ENCODE results near the gene SRP9.

- TF ChIP-seq CTCF (IDR thresholded peaks at IDR 0.05), result no peak
- no peak for TF ChIP-seq POLR2A (IDR thresholded peaks at IDR 0.05)
Observed at GRCh38 chr1:225769687-225770086, 7.9 kb upstream of the SRP9 start.
